GM18502 (cell line): Measurements from ENCODE around the gene SMIM38.
"Not testable (repeated sequence)": the region's sequence is repeated elsewhere in the genome, so short reads cannot be mapped to it uniquely, and the experiment has no call there.

Experiments
- ATAC-seq: cut with Tn5 transposase; IDR thresholded peaks from one replicate; pipeline ENCODE4 v1.9.1; 2021; ENCODE audit warnings: mild to moderate bottlenecking; ENCODE audit not compliant: unreplicated experiment, poor library complexity

SMIM38 gene

GRCh38 chr11:69137151-69137844 is 18.4 kb upstream of the SMIM38 start:
- no peak for ATAC-seq

GRCh38 chr11:69138265-69138664 is 17.5 kb upstream of the SMIM38 start:
- no peak for ATAC-seq

GRCh38 chr11:69140161-69140560 is 15.6 kb upstream of the SMIM38 start:
- not testable (repeated sequence) for ATAC-seq

- no peak for ATAC-seq
These were observed 15.1 kb upstream of the SMIM38 start for GRCh38 chr11:69140635-69141034.

GRCh38 chr11:69141742-69142141 is 14.0 kb upstream of the SMIM38 start:
- ATAC-seq = no peak

- ATAC-seq = no peak
These were observed 12.8 kb upstream of the SMIM38 start for GRCh38 chr11:69142895-69143294.

GRCh38 chr11:69144316-69145049 is 11.3 kb upstream of the SMIM38 start:
- ATAC-seq = no peak

- ATAC-seq = no peak
These were observed 10.7 kb upstream of the SMIM38 start for GRCh38 chr11:69145050-69145380.

GRCh38 chr11:69148377-69148762 is 7.4 kb upstream of the SMIM38 start:
- ATAC-seq = no peak

- no peak for ATAC-seq
These were observed 6.9 kb upstream of the SMIM38 start for GRCh38 chr11:69148806-69149205.

- not testable (repeated sequence) for ATAC-seq
These were observed 6.2 kb upstream of the SMIM38 start for GRCh38 chr11:69149338-69150045.

- ATAC-seq = no peak
These were observed 5.6 kb upstream of the SMIM38 start for GRCh38 chr11:69150175-69150574.

- no peak for ATAC-seq
These were observed 3.9 kb upstream of the SMIM38 start for GRCh38 chr11:69151836-69152235.

- ATAC-seq = no peak
These were observed 2.9 kb upstream of the SMIM38 start for GRCh38 chr11:69152733-69153421.

GRCh38 chr11:69153661-69154060 is 2.1 kb upstream of the SMIM38 start:
- ATAC-seq = no peak

- no peak for ATAC-seq
These were observed 1.4 kb upstream of the SMIM38 start for GRCh38 chr11:69154211-69154913.

GRCh38 chr11:69154938-69155301 is 815 bp upstream of the SMIM38 start:
- ATAC-seq = no peak

- no peak for ATAC-seq
These were observed 502 bp downstream of the SMIM38 start for GRCh38 chr11:69156235-69156639.

- no peak for ATAC-seq
These were observed 979 bp downstream of the SMIM38 start for GRCh38 chr11:69156673-69157155.

- no peak for ATAC-seq
These were observed 1.6 kb downstream of the SMIM38 start for GRCh38 chr11:69157156-69157821.
